Central memory CD8-positive, alpha-beta T cell (primary cell): ENCODE data around the gene PLPP7.
"Not testable (repeated sequence)": the region's sequence is repeated elsewhere in the genome, so short reads cannot be mapped to it uniquely, and the experiment has no call there.

Experiments used
- ATAC-seq: fragments of 150-1000 bp; cut with Tn5 transposase; replicated peaks from 2 replicates; pipeline ENCODE4 v1.10.0; 2022; ENCODE audit warnings: mild to moderate bottlenecking, moderate FRiP score, moderate number of reproducible peaks; ENCODE audit not compliant: poor library complexity, severe bottlenecking; ENCODE audit errors: extremely low read depth
- DNase-seq, 2 donors: peaks; one replicate each; pipeline ENCODE4 v3.0.0; 2021; ENCODE audit warnings: low spot score in 2 of 2
- H3K27ac Mint-ChIP-seq: one replicate; pipeline ENCODE4 v1.8.0; 2022; ENCODE audit warnings: low read depth, mild to moderate bottlenecking, moderate library complexity, mixed read lengths
- H3K27me3 Mint-ChIP-seq: one replicate; pipeline ENCODE4 v1.8.0; 2022; ENCODE audit warnings: mixed read lengths
- H3K36me3 Mint-ChIP-seq: one replicate; pipeline ENCODE4 v1.8.0; 2022; ENCODE audit warnings: mild to moderate bottlenecking, moderate library complexity, mixed read lengths; ENCODE audit not compliant: insufficient read depth
- H3K4me1 Mint-ChIP-seq: one replicate; pipeline ENCODE4 v1.8.0; 2022; ENCODE audit warnings: mixed read lengths
- H3K4me3 Mint-ChIP-seq: one replicate; pipeline ENCODE4 v1.8.0; 2022; ENCODE audit warnings: mild to moderate bottlenecking, moderate library complexity, mixed read lengths
- H3K9me3 Mint-ChIP-seq: one replicate; pipeline ENCODE4 v1.8.0; 2022; ENCODE audit warnings: mixed read lengths

PLPP7 gene

DNA sequence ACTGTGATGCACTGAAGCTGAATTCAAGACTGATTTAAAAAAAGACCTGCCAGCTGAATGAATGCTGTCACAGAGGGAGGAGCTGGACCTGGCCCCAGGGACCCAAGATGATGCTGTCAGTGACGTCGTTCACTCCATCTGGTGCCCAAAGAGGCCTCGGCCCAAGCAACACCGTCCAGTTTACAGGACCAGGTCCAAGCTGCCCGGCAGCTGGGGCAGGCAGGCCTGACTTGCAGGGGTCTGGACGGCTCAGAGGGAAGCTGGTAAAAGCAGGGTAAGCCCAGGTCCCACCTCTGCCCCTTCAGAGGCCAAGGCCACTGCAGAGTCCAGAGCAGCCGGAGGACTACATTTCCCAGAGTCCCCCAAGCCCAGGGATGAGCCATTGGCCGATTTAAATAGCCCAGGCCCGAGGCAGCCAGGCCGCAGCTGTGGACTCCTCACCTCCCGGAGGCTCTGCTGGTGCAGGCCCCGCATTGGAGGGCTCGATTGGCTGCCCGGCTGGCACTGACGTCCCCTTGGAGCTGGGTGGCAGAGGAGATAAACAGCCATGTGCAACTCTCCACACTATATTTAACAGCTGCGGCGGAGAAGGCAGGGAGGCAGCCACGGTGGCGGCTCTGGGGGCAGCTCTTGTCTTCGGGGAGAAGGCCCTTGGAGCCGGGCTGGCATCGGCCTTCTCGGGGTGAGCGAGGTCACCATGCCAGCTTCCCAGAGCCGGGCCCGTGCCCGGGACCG is at the start of gene PLPP7:
TSS of gene PLPP7 (plus strand) at position 423 of the 735 bp plus-strand sequence. CDS start at position 698, 275 bp downstream.
- Mint-ChIP-seq H3K4me3 (no peak within 1 kb of the TSS), H3K27me3 (no peaks in the 10 kb centered on the region), H3K4me1 (no peaks in the 10 kb centered on the region), H3K36me3 (no peaks in the 10 kb centered on the region), H3K27ac (no peak within 1 kb of the TSS), H3K9me3 (no peaks in the 10 kb centered on the region)
- ATAC-seq (no peak), DNase-seq (no peak)

DNA sequence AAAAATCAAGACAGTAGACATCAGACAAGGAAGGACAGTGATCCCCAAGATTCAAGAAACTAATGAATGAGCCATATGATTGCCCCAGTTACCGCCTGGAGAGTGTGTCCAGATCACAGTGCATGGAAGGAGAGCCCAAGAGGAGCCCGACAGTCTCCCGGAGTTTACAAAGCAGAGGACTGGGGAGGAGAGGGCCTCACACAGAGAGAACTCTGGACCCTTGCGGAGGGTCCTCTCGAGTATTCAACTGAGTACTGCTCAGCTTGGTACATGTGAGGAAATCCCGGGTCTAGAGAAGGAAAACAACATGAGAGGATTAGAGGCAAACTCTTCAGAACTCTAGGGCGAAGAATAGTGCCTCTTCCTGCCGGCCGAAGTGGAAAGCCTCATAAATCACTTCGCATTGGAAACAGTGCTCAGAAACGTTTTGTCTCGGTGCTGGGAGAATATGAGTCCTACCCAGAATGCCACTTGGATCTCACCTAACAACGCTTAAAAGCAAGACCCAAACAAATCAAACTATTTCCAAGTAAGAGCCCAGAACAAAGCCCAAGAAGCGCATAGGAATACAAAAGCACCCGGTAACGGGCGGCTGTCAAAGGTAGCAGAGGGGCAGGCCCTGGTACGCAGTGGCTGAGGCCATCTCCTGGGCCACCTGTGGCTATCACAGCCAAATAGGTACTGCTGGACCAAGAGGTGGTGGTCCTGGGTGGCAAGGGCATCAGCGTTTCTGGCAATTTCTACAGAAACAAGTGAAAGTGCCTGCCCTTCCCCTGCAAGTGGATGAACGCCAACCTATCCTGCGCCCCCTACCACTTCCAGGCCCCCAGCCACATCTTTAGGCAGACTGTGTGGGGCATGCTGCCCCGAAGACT is 49.2 kb upstream of the PLPP7 start:
- Mint-ChIP-seq H3K27ac (peak overlapping the region; percentile 78), H3K27me3 (no peaks in the 10 kb centered on the region), H3K4me3 (no peak overlapping the region), H3K9me3 (no peaks in the 10 kb centered on the region), H3K36me3 (peaks cover 6% of the 10 kb centered on the region), H3K4me1 (peaks cover 17% of the 10 kb centered on the region)
- ATAC-seq (no peak), DNase-seq (no peak)

DNA sequence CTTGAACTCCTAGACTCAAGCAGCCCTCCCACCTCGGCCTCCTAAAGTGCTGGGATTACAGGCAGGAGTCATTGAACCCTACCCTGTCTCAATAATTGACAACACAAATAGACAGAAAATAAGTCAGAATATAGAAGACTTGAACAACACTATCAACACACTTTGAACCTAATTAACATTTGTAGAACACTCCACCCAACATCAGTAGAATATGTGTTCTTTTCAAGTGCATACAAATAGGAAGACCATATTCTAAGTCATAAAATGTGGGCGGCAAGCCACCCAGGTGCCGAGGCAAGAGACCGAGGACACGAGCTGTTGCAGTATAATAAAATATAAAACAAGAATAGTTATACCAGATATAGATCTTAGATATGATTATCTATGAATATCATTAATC is 45.2 kb upstream of the PLPP7 start:
- ATAC-seq, H3K9me3 Mint-ChIP-seq: not testable (repeated sequence)

DNA sequence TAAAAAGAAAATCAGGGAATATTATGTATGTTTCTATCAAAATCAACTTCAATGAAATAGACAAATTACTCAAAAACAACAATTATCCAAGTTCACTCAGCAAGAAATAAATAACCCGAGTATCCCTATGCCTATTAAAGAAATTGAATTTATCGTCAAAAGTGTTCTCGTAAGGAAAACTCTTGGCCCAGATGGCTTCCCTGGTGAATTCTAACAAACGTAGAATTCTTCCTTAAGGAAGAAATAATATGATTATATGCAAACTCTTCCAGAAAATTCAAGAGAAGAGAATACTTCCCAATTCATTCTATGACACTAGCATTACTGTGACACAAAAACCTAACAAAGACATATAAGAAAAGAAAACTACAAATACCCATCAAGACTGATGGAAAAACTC is 42.9 kb upstream of the PLPP7 start:
- Mint-ChIP-seq H3K4me3 (no peak overlapping the region), H3K27ac (peak overlapping the region; percentile 79), H3K4me1 (no peaks in the 10 kb centered on the region), H3K9me3 (no peaks in the 10 kb centered on the region), H3K36me3 (no peaks in the 10 kb centered on the region), H3K27me3 (no peaks in the 10 kb centered on the region)
- no peak for DNase-seq
- no peak for ATAC-seq

More for the DNA sequence above, 45.2 kb upstream of the PLPP7 start:
- not testable (repeated sequence) for H3K27me3 Mint-ChIP-seq, H3K36me3 Mint-ChIP-seq, H3K4me1 Mint-ChIP-seq, H3K4me3 Mint-ChIP-seq, DNase-seq, H3K27ac Mint-ChIP-seq

DNA sequence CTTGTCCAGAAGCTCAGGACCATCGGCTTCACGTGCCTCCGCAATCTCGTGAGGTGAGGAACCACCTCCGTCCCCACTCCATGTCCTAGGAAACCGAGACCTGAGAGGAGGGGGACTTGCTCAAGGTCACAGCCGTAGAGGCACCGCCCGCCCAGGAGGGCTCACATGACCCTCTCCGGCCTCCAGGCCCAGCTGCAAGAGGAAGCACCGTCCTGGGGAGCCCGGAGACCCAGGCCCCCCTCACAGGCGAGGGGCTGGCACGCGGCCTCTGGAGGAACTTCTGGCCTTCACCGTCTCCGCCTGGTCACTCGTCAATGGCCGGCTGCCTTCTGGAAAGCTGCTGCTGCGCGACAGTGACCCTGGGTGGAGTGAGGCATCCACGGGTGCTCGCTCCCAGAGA is 37.4 kb upstream of the PLPP7 start:
- Mint-ChIP-seq H3K9me3 (no peaks in the 10 kb centered on the region), H3K4me3 (peak overlapping the region; percentile 83), H3K4me1 (peaks cover 26% of the 10 kb centered on the region), H3K27me3 (no peaks in the 10 kb centered on the region), H3K27ac (peak overlapping the region; percentile 94), H3K36me3 (peaks cover 17% of the 10 kb centered on the region)
- no peak for ATAC-seq
- no peak for DNase-seq

DNA sequence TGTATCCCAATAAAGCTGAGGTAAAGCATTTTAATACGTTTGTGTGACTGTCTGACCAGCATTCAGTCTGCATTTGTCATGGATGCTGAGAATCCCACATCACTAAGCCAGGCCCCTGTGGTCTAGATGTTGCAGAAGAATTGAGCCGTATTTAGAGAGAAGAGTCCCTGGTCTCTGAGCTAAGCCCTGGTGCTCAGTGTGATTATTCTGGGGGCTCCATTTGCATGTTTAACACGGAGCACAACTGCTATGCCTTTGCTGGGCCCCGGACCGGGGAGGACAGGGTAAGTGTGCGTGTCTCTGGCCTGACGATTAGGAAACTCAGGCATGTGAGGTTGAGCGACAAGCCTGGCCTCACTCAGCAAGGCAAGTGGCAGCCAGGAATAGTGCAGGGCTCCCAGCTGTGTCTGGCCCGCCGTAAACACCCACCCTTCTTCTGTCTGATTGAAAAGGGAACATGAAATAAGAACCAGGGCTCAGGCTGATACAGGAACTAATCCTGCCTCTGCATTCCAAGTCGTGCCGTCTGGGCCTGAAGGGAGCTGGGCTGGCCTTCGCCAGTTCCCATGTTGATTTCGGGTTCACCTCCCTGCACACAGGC is 35.5 kb upstream of the PLPP7 start:
- Mint-ChIP-seq H3K4me1 (peaks cover 37% of the 10 kb centered on the region), H3K27ac (no peak overlapping the region), H3K27me3 (no peaks in the 10 kb centered on the region), H3K36me3 (peaks cover 24% of the 10 kb centered on the region), H3K4me3 (peak overlapping the region; percentile 83), H3K9me3 (no peaks in the 10 kb centered on the region)
- no peak for ATAC-seq
- no peak for DNase-seq

DNA sequence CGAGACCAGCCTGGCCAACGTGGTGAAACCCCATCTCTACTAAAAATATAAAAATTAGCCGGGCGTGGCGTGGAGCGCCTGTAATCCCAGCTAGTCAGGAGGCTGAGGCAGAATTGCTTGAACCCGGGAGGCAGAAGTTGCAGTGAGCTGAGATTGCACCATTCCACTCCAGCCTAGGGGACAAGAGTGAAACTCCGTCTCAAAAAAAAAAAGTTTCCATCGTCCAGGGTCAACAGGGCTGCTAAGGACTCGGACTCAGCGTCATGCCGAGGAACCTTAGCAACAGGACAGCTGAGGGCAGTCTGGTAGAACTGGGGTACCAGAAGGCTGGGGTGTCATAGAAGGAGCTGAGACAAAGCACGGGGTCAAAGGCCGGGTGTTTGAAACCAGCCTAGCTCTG is 34.9 kb upstream of the PLPP7 start:
- H3K27ac Mint-ChIP-seq, result no peak overlapping the region

DNA sequence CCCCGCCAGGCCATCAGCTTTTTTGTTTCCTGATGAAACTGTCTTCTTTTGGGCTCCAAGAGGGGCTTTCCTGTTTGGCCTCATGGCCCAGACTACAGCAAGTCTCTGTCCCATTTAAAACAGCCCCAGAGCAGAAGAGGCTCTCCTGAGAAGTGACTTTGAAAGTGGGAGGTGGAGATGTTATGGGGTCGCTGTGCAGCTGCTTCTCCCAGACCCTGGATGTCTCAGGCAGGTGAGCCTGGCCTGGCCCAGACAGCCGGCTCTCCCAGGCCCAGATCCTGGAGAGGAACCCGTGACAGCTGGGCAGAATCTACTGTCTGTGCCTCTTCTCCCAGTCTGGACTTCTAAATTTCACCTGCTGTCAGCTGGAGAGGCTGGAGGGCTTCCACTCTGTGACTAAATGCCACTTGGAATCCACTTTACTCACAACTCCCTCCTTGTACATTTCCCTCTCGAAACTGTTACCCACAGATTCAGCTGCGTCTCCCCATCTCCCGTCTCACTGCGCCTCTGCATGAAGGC is 33.8 kb upstream of the PLPP7 start:
- DNase-seq (no peak), ATAC-seq (no peak)
- H3K4me1 Mint-ChIP-seq, result peaks cover 44% of the 10 kb centered on the region
- peak overlapping the region; percentile 93 for H3K27ac Mint-ChIP-seq
- peak overlapping the region; percentile 77 for H3K4me3 Mint-ChIP-seq
- no peaks in the 10 kb centered on the region for H3K9me3 Mint-ChIP-seq
- no peaks in the 10 kb centered on the region for H3K27me3 Mint-ChIP-seq
- peaks cover 39% of the 10 kb centered on the region for H3K36me3 Mint-ChIP-seq

More for the DNA sequence above, 34.9 kb upstream of the PLPP7 start:
- Mint-ChIP-seq H3K4me3 (peak overlapping the region; percentile 77), H3K9me3 (no peaks in the 10 kb centered on the region), H3K36me3 (peaks cover 28% of the 10 kb centered on the region), H3K4me1 (peaks cover 37% of the 10 kb centered on the region), H3K27me3 (no peaks in the 10 kb centered on the region)
- no peak for ATAC-seq
- no peak for DNase-seq

DNA sequence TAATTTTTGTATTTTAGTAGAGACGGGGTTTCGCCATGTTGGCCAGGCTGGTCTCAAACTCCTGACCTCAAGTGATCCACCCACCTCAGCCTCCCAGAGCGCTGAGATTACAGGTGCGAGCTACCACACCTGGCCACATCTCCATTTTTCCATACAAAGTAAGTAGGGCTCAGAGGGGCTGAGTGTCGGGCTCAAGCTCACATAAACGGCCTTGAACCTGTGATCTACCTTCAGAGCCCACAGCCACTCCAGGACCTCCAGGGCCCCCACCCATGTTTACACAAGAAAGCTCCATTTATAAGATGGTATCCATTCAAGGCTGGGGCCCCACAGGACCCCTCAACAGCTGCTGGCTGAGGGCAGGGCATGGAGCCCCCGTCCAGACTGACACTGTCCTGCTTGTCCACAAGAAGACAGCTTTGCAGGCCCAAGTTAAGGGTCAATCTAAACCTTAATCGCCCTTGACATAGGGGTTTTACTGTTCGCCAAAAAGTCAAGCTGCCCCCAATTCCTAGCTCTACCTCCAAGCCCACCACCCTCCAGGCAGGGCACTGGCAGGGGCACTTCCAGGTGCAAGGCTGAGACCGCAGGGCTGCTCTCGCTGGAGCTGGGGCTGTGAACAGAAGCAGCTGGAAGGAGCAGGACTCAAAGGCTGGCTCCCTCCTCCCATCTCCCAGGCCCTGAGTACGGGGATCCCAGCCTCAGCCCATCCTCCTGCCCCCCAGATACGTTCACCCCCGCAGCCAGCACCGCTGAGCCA is 32.1 kb upstream of the PLPP7 start:
- no peak for ATAC-seq
- no peak for DNase-seq
- H3K27me3 Mint-ChIP-seq, result no peaks in the 10 kb centered on the region
- H3K36me3 Mint-ChIP-seq, result peaks cover 56% of the 10 kb centered on the region
- H3K9me3 Mint-ChIP-seq, result no peaks in the 10 kb centered on the region
- H3K27ac Mint-ChIP-seq, result peak overlapping the region; percentile 93
- peak overlapping the region; percentile 77 for H3K4me3 Mint-ChIP-seq
- peaks cover 46% of the 10 kb centered on the region for H3K4me1 Mint-ChIP-seq

DNA sequence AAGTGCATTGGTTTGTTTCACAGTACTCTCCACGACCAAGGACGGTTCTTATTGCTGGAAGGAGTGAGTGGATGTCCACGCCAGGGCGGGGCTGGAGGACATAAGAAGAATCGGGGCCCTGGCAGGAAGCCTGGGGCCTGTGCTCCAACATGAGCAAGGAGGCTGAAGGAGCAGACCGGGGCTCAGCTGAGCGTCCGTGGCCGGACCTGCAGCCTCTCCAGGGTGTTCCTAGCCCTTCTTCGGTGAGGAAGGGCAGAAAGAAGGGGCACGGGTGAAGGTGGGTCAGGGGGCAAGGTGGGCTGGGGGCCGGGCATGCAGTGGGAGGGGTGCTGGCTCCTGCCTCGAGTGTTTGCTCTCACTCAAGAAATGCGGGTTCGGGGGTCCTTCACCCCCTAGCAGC is 31.3 kb upstream of the PLPP7 start:
- no peaks in the 10 kb centered on the region for H3K9me3 Mint-ChIP-seq
- peaks cover 56% of the 10 kb centered on the region for H3K36me3 Mint-ChIP-seq
- peaks cover 48% of the 10 kb centered on the region for H3K4me1 Mint-ChIP-seq
- no peak overlapping the region for H3K4me3 Mint-ChIP-seq
- DNase-seq (no peak), ATAC-seq (no peak)
- H3K27ac Mint-ChIP-seq, result peak overlapping the region; percentile 93
- H3K27me3 Mint-ChIP-seq, result no peaks in the 10 kb centered on the region

DNA sequence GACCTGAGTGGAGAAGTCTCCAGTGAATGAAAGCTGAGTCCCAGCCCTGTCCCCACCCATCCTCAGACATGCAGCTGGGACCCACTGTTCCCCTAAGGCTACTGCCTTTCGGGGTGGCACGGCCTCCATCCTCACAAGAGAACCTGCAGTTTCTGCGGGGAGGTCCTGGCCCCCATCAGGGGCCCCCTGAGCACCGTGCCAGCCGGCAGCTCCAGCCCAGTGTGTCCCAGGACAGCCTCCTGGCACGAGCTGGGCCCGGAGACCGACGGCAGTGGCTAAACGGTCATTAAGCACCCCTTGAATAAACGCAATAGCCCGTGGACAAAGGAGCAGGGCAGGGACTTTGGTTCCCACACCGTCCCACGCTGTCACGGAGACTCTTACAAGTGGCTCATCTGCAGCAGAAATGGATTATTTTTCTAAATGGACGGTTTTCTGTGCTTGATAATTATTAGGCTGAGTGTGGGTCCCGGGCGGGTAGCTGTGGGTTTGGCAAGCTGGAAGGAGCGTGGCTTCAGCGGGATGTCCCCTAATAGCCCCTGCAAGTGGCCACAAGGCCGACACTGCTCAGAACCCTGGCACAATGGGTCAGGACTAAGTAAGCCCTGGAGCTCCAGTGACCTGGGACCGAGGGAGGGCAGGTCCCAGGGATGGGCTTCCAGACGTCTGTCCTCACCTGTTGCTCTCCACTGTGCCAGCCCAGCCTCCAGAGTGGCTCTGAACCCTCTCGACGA is 30.7 kb upstream of the PLPP7 start:
- peak overlapping the region; percentile 93 for H3K27ac Mint-ChIP-seq
- no peak for DNase-seq
- peaks cover 61% of the 10 kb centered on the region for H3K36me3 Mint-ChIP-seq

More for the DNA sequence above, 30.7 kb upstream of the PLPP7 start:
- H3K4me1 Mint-ChIP-seq, result peaks cover 50% of the 10 kb centered on the region
- no peak for ATAC-seq
- H3K9me3 Mint-ChIP-seq, result no peaks in the 10 kb centered on the region
- H3K4me3 Mint-ChIP-seq, result no peak overlapping the region
- no peaks in the 10 kb centered on the region for H3K27me3 Mint-ChIP-seq
